Suprapubic skin (tissue), 4 donors: ENCODE data around the gene PLOD3.

Experiments
- CTCF ChIP-seq, 2 donors: fragments of 200-600 bp in 1 of 2; fragments of 450-650 bp in 1 of 2; sonication (generic) in 1 of 2; IDR thresholded peaks; one replicate each; pipeline ENCODE4 v1.5.1; 2016 to 2019; ENCODE audit warnings: antibody characterized with exemption in 2 of 2, mild to moderate bottlenecking in 1 of 2, moderate library complexity in 1 of 2
- EP300 ChIP-seq: sonication (generic); formaldehyde crosslinking; IDR thresholded peaks from one replicate; pipeline ENCODE4 v1.6.1; 2017; ENCODE audit warnings: antibody characterized with exemption
- POLR2A ChIP-seq, 2 donors: fragments of 450-650 bp; IDR thresholded peaks; one replicate each; pipeline ENCODE4 v1.6.1; 2017; ENCODE audit warnings: antibody characterized with exemption in 2 of 2, mild to moderate bottlenecking in 2 of 2, moderate library complexity in 2 of 2
- POLR2AphosphoS5 ChIP-seq, 3 donors: sonication (generic); formaldehyde crosslinking; IDR thresholded peaks; one replicate each; pipeline ENCODE4 v1.6.1; 2017; ENCODE audit warnings: antibody characterized with exemption in 3 of 3

GRCh38 chr7:101243646-101244374, 26.4 kb upstream of the PLOD3 start:
- TF ChIP-seq CTCF (IDR thresholded peaks at IDR 0.05) (no peak), POLR2AphosphoS5 (IDR thresholded peaks at IDR 0.05) (no peak), POLR2A (IDR thresholded peaks at IDR 0.05) (no peak), EP300 (no peak)
